ENCODE measurements around the gene SLC9A8. TPM values are rescaled to one million over a fixed set of nuclear protein-coding genes. Genes with fewer than 3 reads are reported as not detected.

Gene SLC9A8
- total and polyA plus RNA-seq, 2 of the 4 experiments (the other 2 are of a cell fraction): 4.1 to 5.0 TPM

- ATAC-seq (ENCODE audit: low read depth) (no peak), DNase-seq (no peak)
- no peak overlapping the region for H2AFZ ChIP-seq (replicated peaks; ENCODE audit: low read length, poor library complexity)
- ChIA-PET CTCF (no interaction called here), POLR2A (ENCODE audit: unreplicated experiment) (interaction anchor here (1.5 kb wide), 1 partner anchor 10 kb away, joined by 5 read pairs; the partner anchor contains the start of gene SLC9A8)
- no peak overlapping the region for H3K27ac ChIP-seq (ENCODE audit: insufficient read depth, low read length)
- H4K5ac ChIP-seq (ENCODE audit: low read depth, low read length): peak overlapping the region; percentile 15
- no TSS peak for BruUV-seq (replicated peaks)
- H3K4me2 ChIP-seq (ENCODE audit: low read depth, low read length): no peak overlapping the region
- peaks cover 5% of the 10 kb centered on the region; the same call in 1 of the 2 replicates for H4K20me1 ChIP-seq (ENCODE audit: insufficient read depth, low read length)
- TF ChIP-seq POLR2A (IDR thresholded peaks at IDR 0.05; ENCODE audit: low read depth, low read length) (no peak), RCOR1 (IDR thresholded peaks at IDR 0.05; ENCODE audit: insufficient replicate concordance, low read length) (no peak), RAD21 (IDR thresholded peaks at IDR 0.05; ENCODE audit: low read length) (no peak), MAFK (IDR thresholded peaks at IDR 0.05; ENCODE audit: low read depth, low read length) (no peak), RFX5 (IDR thresholded peaks at IDR 0.05; ENCODE audit: low read depth, low read length) (no peak), MAZ (IDR thresholded peaks at IDR 0.05; ENCODE audit: borderline replicate concordance, low read depth, low read length) (no peak), CEBPB (IDR thresholded peaks at IDR 0.05; ENCODE audit: low read depth, low read length) (no peak), FOS (IDR thresholded peaks at IDR 0.05; ENCODE audit: low read depth, low read length) (no peak), BHLHE40 (IDR thresholded peaks at IDR 0.05; ENCODE audit: low read depth, low read length) (no peak), CTCF (conservative IDR thresholded peaks at IDR 0.05; ENCODE audit: low read depth, low read length) (no peak), NFE2L2 (IDR thresholded peaks at IDR 0.05; ENCODE audit: low read depth, low read length) (no peak), MXI1 (IDR thresholded peaks at IDR 0.05; ENCODE audit: borderline replicate concordance, low read depth, low read length) (no peak), SMC3 (IDR thresholded peaks at IDR 0.05; ENCODE audit: low read depth, low read length) (no peak), CHD1 (IDR thresholded peaks at IDR 0.05; ENCODE audit: low read depth, low read length) (no peak), ELK1 (IDR thresholded peaks at IDR 0.05; ENCODE audit: borderline replicate concordance, low read depth, low read length) (no peak)
- TF ChIP-seq, protein P1, sequence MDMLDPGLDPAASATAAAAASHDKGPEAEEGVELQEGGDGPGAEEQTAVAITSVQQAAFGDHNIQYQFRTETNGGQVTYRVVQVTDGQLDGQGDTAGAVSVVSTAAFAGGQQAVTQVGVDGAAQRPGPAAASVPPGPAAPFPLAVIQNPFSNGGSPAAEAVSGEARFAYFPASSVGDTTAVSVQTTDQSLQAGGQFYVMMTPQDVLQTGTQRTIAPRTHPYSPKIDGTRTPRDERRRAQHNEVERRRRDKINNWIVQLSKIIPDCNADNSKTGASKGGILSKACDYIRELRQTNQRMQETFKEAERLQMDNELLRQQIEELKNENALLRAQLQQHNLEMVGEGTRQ (IDR thresholded peaks at IDR 0.05; ENCODE audit: low read depth, low read length): no peak
- H3K27me3 ChIP-seq (ENCODE audit: control insufficient read depth, insufficient read depth, low read length): no peaks in the 10 kb centered on the region
- peaks cover 15% of the 10 kb centered on the region for H3K36me3 ChIP-seq (ENCODE audit: control insufficient read depth, insufficient read depth, low read length)
- H3K9me1 ChIP-seq (ENCODE audit: insufficient read depth, low read length): 0 out of 2 replicates have a peak, but pooled peaks cover 5% of the 10 kb centered on the region
- H3K9ac ChIP-seq (ENCODE audit: low read depth, low read length): no peak overlapping the region
- no peak overlapping the region for H4K8ac ChIP-seq (ENCODE audit: low read depth in 2 of 2, low read length in 2 of 2)
- peak overlapping the region; percentile 18; the same call in 1 of the 2 replicates for H3K18ac ChIP-seq (ENCODE audit: low read depth, low read length)
- no peak overlapping the region for H3K56ac ChIP-seq (ENCODE audit: extremely low read depth, insufficient read depth, low read length)
- no peak overlapping the region for H2AK9ac ChIP-seq (replicated peaks; ENCODE audit: low read depth, low read length, poor library complexity)
- H2BK15ac ChIP-seq (ENCODE audit: low read depth, low read length): no peak overlapping the region
- no peak overlapping the region for H3K4ac ChIP-seq (ENCODE audit: low read depth, low read length)
- no peaks in the 10 kb centered on the region for H3K9me3 ChIP-seq (ENCODE audit: control insufficient read depth, insufficient read depth, low read length)
- H4K91ac ChIP-seq (ENCODE audit: insufficient read depth, low read depth, low read length): no peak overlapping the region
- dilution Hi-C loops (cut with HindIII; ENCODE audit: low sequenced_read_pairs, unreplicated experiment): no loop called here
- no CpG with 5 or more reads among the region's 2 CpGs for WGBS, 2 experiments (ENCODE audit: extremely low coverage in 2 of 2, insufficient read length in 1 of 2)
- in situ Hi-C loops (cut with MboI; ENCODE audit: low sequenced_read_pairs): no loop called here
- peaks cover 11% of the 10 kb centered on the region for H3K4me1 ChIP-seq (ENCODE audit: control insufficient read depth, insufficient read depth, low read length)
- H3K4me3 ChIP-seq (ENCODE audit: insufficient read depth, low read depth, low read length): no peak overlapping the region
- no peak overlapping the region for H3K23ac ChIP-seq (ENCODE audit: low read depth, low read length)
- no peak overlapping the region for H3K14ac ChIP-seq (replicated peaks; ENCODE audit: low read depth, low read length)
- no peak overlapping the region for H2BK5ac ChIP-seq (ENCODE audit: low read depth, low read length, poor library complexity, severe bottlenecking)
- H2AK5ac ChIP-seq (ENCODE audit: low read depth, low read length): no peak overlapping the region
- no peak overlapping the region for H2BK120ac ChIP-seq (ENCODE audit: low read depth, low read length)
- intact Hi-C loops (cut with micrococcal nuclease): no loop called here
- H2BK20ac ChIP-seq (ENCODE audit: low read depth, low read length): no peak overlapping the region
- H3K79me1 ChIP-seq (ENCODE audit: low read depth in 1 of 2, low read length in 2 of 2): peaks cover 5 to 22% of the 10 kb centered on the region in 2 experiments; a peak in 3 of 4 replicates
These were observed 10.7 kb downstream of the SLC9A8 start for GRCh38 chr20:49823152-49823847.
